Caco-2 (cell line): ENCODE data around the gene PHETA1. TPM values are rescaled to one million over a fixed set of nuclear protein-coding genes. Genes with fewer than 3 reads are reported as not detected.

Source experiments
- BruUV-seq: library from RNA; stranded (reverse); fragments of 400-500 nt; replicated peaks from 2 replicates; lab custom pipeline; 2021; lab: Mats Ljungman, UMichigan
- CTCF ChIA-PET: fragments of 300-600 bp; sonication (Branson Sonifier 250); formaldehyde crosslinking; loops from one replicate; lab custom pipeline; 2022; ENCODE audit warnings: antibody characterized with exemption; lab: Charles Lee
- POLR2A ChIA-PET: fragments of 300-600 bp; sonication (Branson Sonifier 250); formaldehyde crosslinking; loops from one replicate; lab custom pipeline; 2022; ENCODE audit warnings: antibody characterized with exemption; lab: Charles Lee
- DNase-seq, 2 experiments: peaks; one replicate each; pipeline versions ENCODE4 v3.0.0 to v3.0.0-alpha.2; 2020 to 2022
- H3K27me3 ChIP-seq: replicated peaks from 2 replicates; pipeline ENCODE4 v1.6.0; 2011; ENCODE audit warnings: low read length; ENCODE audit not compliant: control insufficient read depth, insufficient read depth
- H3K36me3 ChIP-seq: 2 replicates; pipeline ENCODE4 v1.5.1; 2011; ENCODE audit warnings: low read length; ENCODE audit not compliant: control insufficient read depth, insufficient read depth
- H3K4me1 ChIP-seq: fragments of 250-450 bp; sonication (Bioruptor Pico); 2 replicates; pipeline ENCODE4 v1.5.1; 2020; ENCODE audit warnings: mild to moderate bottlenecking
- H3K4me3 ChIP-seq: 2 replicates; pipeline ENCODE4 v1.5.1; 2011; ENCODE audit warnings: low read depth, mild to moderate bottlenecking, control low read depth, low read length
- H3K9me3 ChIP-seq: fragments of 250-450 bp; sonication (Bioruptor Pico); 2 replicates; pipeline ENCODE4 v1.5.1; 2020; ENCODE audit warnings: mild to moderate bottlenecking, moderate library complexity
- H3K27ac Mint-ChIP-seq: one replicate; pipeline ENCODE4 v1.8.0; 2022; ENCODE audit warnings: mixed read lengths; ENCODE audit not compliant: unreplicated experiment
- H3K27me3 Mint-ChIP-seq: one replicate; pipeline ENCODE4 v1.8.0; 2022; ENCODE audit warnings: mixed read lengths; ENCODE audit not compliant: insufficient read depth, unreplicated experiment
- H3K36me3 Mint-ChIP-seq: one replicate; pipeline ENCODE4 v1.8.0; 2022; ENCODE audit warnings: mild to moderate bottlenecking, mixed read lengths; ENCODE audit not compliant: insufficient read depth, unreplicated experiment
- H3K4me1 Mint-ChIP-seq: one replicate; pipeline ENCODE4 v1.8.0; 2022; ENCODE audit warnings: low read depth, mixed read lengths; ENCODE audit not compliant: unreplicated experiment
- H3K4me3 Mint-ChIP-seq: one replicate; pipeline ENCODE4 v1.8.0; 2022; ENCODE audit warnings: mild to moderate bottlenecking, moderate library complexity, mixed read lengths; ENCODE audit not compliant: unreplicated experiment
- H3K9me3 Mint-ChIP-seq: one replicate; pipeline ENCODE4 v1.8.0; 2022; ENCODE audit warnings: mixed read lengths; ENCODE audit not compliant: unreplicated experiment
- intact Hi-C: fragments of 100-400 bp; cut with micrococcal nuclease; formaldehyde crosslinking; loops from one replicate; pipeline ENCODE4 v1.10.0; 2022; ENCODE audit not compliant: unreplicated experiment
- total RNA-seq: library from RNA; stranded (reverse); gene quantifications from 2 replicates; pipeline ENCODE4 v1.2.3, GENCODE V29; 2022
- TF ChIP-seq, protein P1 (sequence below), 2 experiments: fragments of 200-600 bp in 1 of 2; IDR thresholded peaks; 1 replicate in 1 of 2; 2 replicates in 1 of 2; pipeline versions ENCODE4 v1.5.1 to v1.8.0; 2011 to 2022; ENCODE audit warnings: antibody characterized with exemption in 1 of 2, control low read depth in 1 of 2, inconsistent platforms in 1 of 2, low read depth in 1 of 2, low read length in 1 of 2, mild to moderate bottlenecking in 1 of 2, moderate library complexity in 1 of 2; ENCODE audit not compliant: insufficient read depth in 1 of 2, severe bottlenecking in 1 of 2, unreplicated experiment in 1 of 2

Gene PHETA1
- total RNA-seq, 1 experiment from 2014 or later, result 14.9 TPM

DNA sequence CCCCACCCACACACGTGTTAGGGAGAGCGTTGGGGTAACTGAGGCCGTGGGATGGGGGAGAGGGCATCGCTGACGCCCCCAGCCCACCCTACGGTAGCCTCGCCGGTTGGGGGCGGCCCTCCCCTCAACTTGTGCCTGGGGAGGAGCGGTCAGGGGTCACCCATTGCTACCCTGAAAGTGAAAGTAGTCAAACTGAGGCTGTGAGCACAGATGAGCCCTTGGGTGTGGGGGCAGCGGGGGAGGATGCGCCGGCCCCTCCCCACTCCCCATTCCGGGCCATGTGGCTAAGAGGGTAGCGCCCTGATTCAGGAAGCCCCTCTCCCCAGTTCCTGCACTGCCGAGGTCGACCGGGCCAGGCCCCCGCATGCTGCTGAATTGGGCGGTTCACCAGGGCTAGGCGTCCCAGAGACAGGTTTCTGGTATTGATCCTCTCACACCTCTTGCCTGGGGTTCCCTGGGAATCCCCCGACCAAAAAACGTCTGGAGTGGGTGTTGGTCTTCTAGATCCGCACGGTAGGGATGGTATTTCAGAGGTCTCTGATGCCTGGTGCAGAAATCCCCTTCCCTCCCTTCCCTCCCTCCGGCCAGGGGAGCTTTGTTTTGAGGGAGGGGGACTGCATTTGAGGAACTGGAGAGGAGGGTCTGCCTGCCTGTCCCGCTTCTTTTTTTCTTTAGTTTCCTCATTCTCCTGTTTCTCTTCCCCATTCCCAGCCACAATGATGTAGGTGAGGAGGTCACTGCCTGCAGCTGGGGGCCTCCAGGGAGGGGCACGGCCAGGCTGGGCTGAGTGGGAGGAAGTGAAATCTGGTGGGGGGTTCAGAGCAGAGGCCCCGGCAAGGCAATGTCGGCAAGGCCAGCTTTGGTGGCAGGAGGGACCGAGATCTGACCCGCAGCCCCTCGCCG is 37.8 kb upstream of the PHETA1 start:
- H3K4me1 ChIP-seq, result peaks cover 14% of the 10 kb centered on the region
- H3K4me1 Mint-ChIP-seq, result peaks cover 11% of the 10 kb centered on the region
- H3K27ac Mint-ChIP-seq, result no peak overlapping the region
- H3K27me3 ChIP-seq, result no peaks in the 10 kb centered on the region
- H3K4me3 Mint-ChIP-seq, result peak overlapping the region; percentile 80
- no peaks in the 10 kb centered on the region for H3K27me3 Mint-ChIP-seq
- peak overlapping the region; percentile 77 for H3K4me3 ChIP-seq
- POLR2A ChIA-PET, result no interaction called here
- H3K9me3 Mint-ChIP-seq, result no peaks in the 10 kb centered on the region
- H3K36me3 ChIP-seq, result no peaks in the 10 kb centered on the region
- DNase-seq, result no peak
- TF ChIP-seq, protein P1, sequence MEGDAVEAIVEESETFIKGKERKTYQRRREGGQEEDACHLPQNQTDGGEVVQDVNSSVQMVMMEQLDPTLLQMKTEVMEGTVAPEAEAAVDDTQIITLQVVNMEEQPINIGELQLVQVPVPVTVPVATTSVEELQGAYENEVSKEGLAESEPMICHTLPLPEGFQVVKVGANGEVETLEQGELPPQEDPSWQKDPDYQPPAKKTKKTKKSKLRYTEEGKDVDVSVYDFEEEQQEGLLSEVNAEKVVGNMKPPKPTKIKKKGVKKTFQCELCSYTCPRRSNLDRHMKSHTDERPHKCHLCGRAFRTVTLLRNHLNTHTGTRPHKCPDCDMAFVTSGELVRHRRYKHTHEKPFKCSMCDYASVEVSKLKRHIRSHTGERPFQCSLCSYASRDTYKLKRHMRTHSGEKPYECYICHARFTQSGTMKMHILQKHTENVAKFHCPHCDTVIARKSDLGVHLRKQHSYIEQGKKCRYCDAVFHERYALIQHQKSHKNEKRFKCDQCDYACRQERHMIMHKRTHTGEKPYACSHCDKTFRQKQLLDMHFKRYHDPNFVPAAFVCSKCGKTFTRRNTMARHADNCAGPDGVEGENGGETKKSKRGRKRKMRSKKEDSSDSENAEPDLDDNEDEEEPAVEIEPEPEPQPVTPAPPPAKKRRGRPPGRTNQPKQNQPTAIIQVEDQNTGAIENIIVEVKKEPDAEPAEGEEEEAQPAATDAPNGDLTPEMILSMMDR (IDR thresholded peaks at IDR 0.05; ENCODE audit: insufficient read depth in 1 of 2, low read depth in 1 of 2, low read length in 1 of 2, severe bottlenecking in 1 of 2, unreplicated experiment in 1 of 2), result no peak
- H3K9me3 ChIP-seq, result no peaks in the 10 kb centered on the region
- CTCF ChIA-PET, result no interaction called here
- intact Hi-C loops, result no loop called here
- BruUV-seq, result no TSS peak
- H3K36me3 Mint-ChIP-seq, result peaks cover 17% of the 10 kb centered on the region

DNA sequence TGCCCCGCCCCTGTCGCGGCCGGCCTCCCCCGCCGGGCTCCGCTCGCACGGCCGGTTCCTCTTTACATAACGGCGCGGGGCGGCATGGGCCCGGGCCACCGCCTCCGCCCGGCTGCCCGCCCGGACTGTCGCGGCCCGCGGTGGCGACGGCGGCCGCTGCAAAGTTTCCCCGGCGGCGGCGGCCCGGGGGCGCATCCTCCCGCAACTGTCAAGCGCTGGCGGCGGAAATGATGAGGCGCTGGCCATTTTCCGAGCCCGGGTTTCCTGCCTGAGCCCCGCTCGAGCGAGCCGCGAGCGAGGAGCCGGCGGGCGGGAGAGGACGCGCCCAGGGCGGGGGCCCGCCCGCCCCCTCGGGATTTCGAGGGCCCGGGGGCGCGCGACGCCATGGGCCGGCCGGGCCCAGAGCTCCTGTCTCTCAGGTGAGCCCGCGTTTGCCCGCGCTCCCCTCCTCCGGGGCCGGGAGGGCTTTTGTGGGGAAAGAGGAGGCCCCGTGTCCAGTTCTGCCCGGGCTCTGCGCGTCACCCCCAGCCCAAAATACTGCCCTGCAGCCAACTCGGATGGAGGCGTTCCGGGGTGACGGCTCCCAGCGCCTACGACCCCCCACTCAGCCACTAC is 37.1 kb upstream of the PHETA1 start, which contains the start of gene SH2B3:
SH2B3 (plus strand) TSS at position 65 of the 615 bp plus-strand sequence. CDS start 12,223 bp downstream, outside the sequence.
- Mint-ChIP-seq H3K9me3 (no peaks in the 10 kb centered on the region), H3K36me3 (peaks cover 17% of the 10 kb centered on the region), H3K4me1 (peaks cover 11% of the 10 kb centered on the region), H3K4me3 (peak within 1 kb of the TSS; percentile 82), H3K27me3 (no peaks in the 10 kb centered on the region), H3K27ac (peak within 1 kb of the TSS; percentile 89)
- BruUV-seq, result no TSS peak
- CTCF ChIA-PET, result interaction anchor here (0.6 kb wide), 1 partner anchor 105 kb away, joined by 3 read pairs; no protein-coding TSS in a partner anchor
- DNase-seq, result peak in 1 of 2 experiments; percentile 50
- Histone ChIP-seq H3K9me3 (no peaks in the 10 kb centered on the region), H3K36me3 (no peaks in the 10 kb centered on the region), H3K27me3 (no peaks in the 10 kb centered on the region), H3K4me3 (peak within 1 kb of the TSS; percentile 77), H3K4me1 (peaks cover 14% of the 10 kb centered on the region)
- POLR2A ChIA-PET, result no interaction called here
- TF ChIP-seq, protein P1 (IDR thresholded peaks at IDR 0.05; ENCODE audit: insufficient read depth in 1 of 2, low read depth in 1 of 2, low read length in 1 of 2, severe bottlenecking in 1 of 2, unreplicated experiment in 1 of 2), result no peak
- intact Hi-C loops, result loop anchor here (2.0 kb wide), 1 partner anchor 45 kb away; no protein-coding TSS in a partner anchor
